Measurements from ENCODE around the gene C2orf92.

The C2orf92 gene

DNA sequence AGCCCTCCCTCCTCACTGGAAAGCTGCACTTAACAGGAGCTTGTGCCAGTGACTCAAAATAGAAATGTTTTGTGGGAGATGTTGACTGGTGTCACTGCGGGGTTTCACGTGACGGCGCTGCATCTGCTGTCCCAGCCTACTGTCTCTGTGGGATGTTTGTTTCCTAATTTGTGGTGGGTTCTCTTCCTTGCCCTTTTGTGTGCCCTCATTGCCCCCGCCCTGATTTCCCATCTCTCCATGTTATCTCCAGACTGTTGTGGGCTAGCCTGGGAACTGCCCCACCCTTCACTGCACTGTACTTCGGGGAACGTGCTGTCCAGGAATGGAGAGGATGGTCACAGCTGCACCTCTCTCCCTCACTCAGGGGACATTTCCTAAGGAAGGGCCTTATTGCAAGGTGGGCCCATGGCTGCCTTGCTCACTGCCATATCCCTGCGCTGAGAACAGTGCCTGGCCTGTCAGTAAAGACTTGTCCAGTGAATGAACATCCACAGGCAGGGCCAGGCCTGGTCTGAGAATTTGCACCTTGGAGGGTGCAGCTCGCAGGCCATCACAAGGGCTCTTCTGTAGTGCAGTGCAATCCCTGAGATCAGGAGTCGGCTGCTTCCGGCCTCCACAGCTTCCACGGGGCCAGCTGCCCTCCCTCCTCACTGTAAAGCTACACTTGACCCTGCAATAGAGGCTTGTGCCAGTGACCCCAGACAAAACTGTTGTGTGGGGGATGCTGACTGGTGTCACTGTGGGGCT, 61.9 kb downstream of the C2orf92 start:
- H3K27ac Mint-ChIP-seq: peak overlapping the region in 1 of 3 experiments; percentile 24
- peaks cover 6% of the 10 kb centered on the region for H3K27me3 Mint-ChIP-seq (ENCODE audit: low read depth)

DNA sequence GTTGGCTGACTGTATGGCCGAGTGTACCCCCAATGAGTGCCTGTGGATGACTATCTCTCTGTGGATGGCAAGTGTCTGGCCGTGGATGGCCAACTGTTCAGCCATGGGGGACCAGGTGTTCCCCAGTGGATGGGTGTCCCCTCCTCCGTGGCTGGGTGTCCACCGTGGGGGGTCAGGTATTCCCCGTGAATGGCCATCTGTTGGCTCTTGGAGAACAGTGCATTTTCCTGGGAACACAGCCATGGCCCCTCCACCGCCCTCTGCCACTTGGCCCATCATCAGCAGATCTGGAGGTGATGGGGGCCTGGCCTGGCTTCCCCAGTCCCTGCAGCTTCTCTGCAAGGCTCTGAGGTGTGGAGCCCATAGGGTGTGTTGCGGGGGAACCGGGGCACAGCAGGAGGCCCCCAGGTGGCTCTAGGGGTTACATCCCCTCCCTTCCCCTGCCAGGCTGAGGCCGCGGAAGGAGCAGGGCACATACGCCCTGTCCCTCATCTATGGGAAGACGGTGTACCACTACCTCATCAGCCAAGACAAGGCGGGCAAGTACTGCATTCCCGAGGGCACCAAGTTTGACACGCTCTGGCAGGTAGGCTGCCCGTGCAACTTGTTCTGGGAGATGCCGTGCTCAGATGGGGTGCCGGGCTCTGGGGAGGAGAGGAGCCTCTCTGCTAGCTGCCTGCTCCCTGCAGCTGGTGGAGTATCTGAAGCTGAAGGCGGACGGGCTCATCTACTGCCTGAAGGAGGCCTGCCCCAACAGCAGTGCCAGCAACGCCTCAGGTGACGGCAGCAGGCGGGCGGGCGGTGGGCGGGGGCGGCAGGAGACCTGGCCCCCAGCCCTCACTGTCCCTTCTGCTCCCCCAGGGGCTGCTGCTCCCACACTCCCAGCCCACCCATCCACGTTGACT, 63.2 kb downstream of the C2orf92 start:
- Mint-ChIP-seq H3K27me3 (ENCODE audit: low read depth) (peaks cover 6% of the 10 kb centered on the region), H3K9me3 (peaks cover 9% of the 10 kb centered on the region), H3K36me3 (ENCODE audit: low read depth) (no peaks in the 10 kb centered on the region), H3K4me1 (peaks cover 16% of the 10 kb centered on the region), H3K4me3 (no peak overlapping the region), H3K27ac (no peak overlapping the region)
- TF ChIP-seq, protein P1, sequence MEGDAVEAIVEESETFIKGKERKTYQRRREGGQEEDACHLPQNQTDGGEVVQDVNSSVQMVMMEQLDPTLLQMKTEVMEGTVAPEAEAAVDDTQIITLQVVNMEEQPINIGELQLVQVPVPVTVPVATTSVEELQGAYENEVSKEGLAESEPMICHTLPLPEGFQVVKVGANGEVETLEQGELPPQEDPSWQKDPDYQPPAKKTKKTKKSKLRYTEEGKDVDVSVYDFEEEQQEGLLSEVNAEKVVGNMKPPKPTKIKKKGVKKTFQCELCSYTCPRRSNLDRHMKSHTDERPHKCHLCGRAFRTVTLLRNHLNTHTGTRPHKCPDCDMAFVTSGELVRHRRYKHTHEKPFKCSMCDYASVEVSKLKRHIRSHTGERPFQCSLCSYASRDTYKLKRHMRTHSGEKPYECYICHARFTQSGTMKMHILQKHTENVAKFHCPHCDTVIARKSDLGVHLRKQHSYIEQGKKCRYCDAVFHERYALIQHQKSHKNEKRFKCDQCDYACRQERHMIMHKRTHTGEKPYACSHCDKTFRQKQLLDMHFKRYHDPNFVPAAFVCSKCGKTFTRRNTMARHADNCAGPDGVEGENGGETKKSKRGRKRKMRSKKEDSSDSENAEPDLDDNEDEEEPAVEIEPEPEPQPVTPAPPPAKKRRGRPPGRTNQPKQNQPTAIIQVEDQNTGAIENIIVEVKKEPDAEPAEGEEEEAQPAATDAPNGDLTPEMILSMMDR (IDR thresholded peaks at IDR 0.05; ENCODE audit: unreplicated experiment in 3 of 3): no peak

More for the DNA sequence above, 61.9 kb downstream of the C2orf92 start:
- Mint-ChIP-seq H3K4me3 (no peak overlapping the region), H3K4me1 (peaks cover 26% of the 10 kb centered on the region), H3K36me3 (ENCODE audit: low read depth) (no peaks in the 10 kb centered on the region), H3K9me3 (peaks cover 9% of the 10 kb centered on the region)
- TF ChIP-seq, protein P1 (IDR thresholded peaks at IDR 0.05; ENCODE audit: unreplicated experiment in 3 of 3): no peak

DNA sequence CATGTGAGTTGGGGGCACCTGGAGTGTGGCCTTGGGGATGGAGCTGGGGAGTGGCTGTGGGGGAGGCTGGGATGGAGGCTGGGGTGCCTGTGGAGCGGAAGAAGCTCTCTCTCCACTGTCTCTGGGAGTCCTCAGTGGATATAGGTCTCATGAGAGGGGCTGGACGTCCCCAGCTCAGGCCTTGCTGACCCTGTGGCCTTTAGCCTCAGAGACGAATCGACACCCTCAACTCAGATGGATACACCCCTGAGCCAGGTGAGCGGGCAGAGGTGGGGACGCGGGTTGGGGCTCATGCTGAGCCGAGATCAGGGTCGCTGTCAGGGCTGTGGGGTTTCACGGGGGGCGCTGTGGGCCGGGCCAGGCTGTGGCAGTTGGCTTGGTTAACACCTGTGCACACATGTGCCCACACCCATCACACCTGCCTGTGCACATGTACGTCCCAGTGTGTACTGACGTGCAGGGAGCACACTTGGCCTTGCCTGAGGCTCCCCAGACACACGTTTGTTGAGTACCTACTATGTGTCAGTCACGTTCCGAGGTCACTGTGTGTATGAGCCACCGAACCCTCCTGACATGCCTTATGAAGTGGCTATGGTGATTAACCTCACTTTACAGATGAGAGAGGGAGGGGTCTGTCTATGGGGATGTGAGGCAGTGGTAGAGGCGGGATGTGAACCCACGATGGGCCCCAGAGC, 64.0 kb downstream of the C2orf92 start:
- Mint-ChIP-seq H3K4me3 (no peak overlapping the region), H3K9me3 (peaks cover 4% of the 10 kb centered on the region), H3K27me3 (ENCODE audit: low read depth) (peaks cover 3% of the 10 kb centered on the region), H3K4me1 (peaks cover 9% of the 10 kb centered on the region), H3K27ac (no peak overlapping the region), H3K36me3 (ENCODE audit: low read depth) (no peaks in the 10 kb centered on the region)
- TF ChIP-seq, protein P1 (IDR thresholded peaks at IDR 0.05; ENCODE audit: unreplicated experiment in 3 of 3): no peak

DNA sequence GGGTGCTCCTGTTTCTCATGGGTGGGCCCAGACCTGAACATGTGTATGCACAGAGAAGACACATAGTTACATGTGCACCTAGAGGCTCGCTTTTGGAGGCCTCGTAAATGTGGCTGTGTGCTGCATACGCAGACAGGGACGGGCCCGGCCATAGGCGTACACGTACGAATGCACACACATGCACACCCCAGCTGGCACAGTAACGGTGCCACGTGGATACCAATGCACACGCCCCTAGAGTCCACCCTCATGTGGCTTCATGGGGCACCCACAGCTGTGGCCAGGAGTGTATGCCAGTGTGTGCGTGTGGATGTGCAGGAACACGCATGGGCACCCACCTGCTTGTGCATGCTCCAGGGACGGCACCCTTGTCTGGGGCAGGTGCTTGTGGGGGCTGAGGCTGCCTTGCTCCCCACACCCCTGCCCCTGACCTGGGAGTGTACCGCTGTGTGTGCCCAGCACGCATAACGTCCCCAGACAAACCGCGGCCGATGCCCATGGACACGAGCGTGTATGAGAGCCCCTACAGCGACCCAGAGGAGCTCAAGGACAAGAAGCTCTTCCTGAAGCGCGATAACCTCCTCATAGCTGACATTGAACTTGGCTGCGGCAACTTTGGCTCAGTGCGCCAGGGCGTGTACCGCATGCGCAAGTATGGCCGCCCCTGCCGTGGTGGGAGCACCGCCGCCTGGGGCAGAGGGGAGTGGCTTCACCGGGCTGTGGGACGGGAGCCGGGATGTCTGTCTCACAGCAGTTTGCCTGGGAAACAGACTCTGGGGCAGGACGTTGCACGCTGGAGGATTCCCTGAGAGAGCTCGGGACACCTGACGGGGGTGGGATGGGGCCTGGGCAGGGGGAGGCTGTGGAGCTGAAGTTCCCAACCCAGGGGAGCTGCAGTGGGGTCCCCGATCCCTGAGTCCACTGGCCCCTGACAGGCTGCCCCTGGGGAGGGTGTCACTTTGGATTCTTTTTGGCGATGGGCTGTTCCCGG, 64.8 kb downstream of the C2orf92 start:
- Mint-ChIP-seq H3K36me3 (ENCODE audit: low read depth) (no peaks in the 10 kb centered on the region), H3K27ac (no peak overlapping the region), H3K4me3 (no peak overlapping the region), H3K4me1 (peaks cover 9% of the 10 kb centered on the region), H3K27me3 (ENCODE audit: low read depth) (peaks cover 3% of the 10 kb centered on the region), H3K9me3 (peaks cover 4% of the 10 kb centered on the region)
- TF ChIP-seq, protein P1 (IDR thresholded peaks at IDR 0.05; ENCODE audit: unreplicated experiment in 3 of 3): no peak

DNA sequence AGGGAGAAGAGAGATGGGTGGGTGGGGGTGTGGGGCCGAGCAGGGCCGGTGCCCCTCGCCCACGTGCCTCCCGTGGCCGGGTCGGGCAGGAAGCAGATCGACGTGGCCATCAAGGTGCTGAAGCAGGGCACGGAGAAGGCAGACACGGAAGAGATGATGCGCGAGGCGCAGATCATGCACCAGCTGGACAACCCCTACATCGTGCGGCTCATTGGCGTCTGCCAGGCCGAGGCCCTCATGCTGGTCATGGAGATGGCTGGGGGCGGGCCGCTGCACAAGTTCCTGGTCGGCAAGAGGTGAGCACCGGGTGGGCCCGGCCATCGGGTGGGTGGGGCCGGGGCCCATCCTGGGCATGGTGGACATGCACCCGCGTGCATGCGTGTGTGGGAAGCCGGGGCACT, 65.6 kb downstream of the C2orf92 start:
- peaks cover 9% of the 10 kb centered on the region for H3K4me1 Mint-ChIP-seq
- TF ChIP-seq, protein P1 (IDR thresholded peaks at IDR 0.05; ENCODE audit: unreplicated experiment in 3 of 3): no peak
- peaks cover 3% of the 10 kb centered on the region for H3K27me3 Mint-ChIP-seq (ENCODE audit: low read depth)
- peaks cover 4% of the 10 kb centered on the region for H3K9me3 Mint-ChIP-seq
- H3K36me3 Mint-ChIP-seq (ENCODE audit: low read depth): no peaks in the 10 kb centered on the region
- H3K27ac Mint-ChIP-seq: no peak overlapping the region
- no peak overlapping the region for H3K4me3 Mint-ChIP-seq

Data from nephron (organoid).